GM21528 (cell line): ENCODE measurements around the gene GAS2L3.

Experiments
- ATAC-seq: cut with Tn5 transposase; IDR thresholded peaks from one replicate; pipeline ENCODE4 v1.9.1; 2021; ENCODE audit warnings: mild to moderate bottlenecking, moderate library complexity; ENCODE audit not compliant: unreplicated experiment, low FRiP score

Gene GAS2L3

GRCh38 chr12:100656856-100657255, 83.4 kb downstream of the GAS2L3 start:
- ATAC-seq = no peak

- no peak for ATAC-seq
Observed at GRCh38 chr12:100661300-100661951, 87.9 kb downstream of the GAS2L3 start.

DNA sequence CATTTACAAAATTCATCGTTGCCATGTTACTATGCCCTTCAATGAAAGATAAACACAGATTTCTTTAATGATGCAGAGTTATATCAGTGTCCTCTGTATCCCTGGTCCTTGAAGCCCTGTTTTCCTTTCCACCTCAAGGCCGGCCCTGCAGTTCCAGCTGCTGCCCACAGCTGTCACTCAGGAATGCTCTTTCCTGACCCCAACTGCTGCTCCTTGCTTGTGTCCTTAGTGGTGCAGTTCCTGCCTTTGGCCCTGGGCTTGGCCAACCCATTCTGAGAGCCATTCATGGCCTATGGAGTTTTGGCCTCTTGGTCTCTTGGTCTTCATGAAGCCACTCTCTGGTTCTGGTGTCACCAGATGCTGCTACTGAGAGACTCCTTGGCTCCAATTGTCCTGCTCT, 93.1 kb downstream of the GAS2L3 start:
- ATAC-seq = no peak

DNA sequence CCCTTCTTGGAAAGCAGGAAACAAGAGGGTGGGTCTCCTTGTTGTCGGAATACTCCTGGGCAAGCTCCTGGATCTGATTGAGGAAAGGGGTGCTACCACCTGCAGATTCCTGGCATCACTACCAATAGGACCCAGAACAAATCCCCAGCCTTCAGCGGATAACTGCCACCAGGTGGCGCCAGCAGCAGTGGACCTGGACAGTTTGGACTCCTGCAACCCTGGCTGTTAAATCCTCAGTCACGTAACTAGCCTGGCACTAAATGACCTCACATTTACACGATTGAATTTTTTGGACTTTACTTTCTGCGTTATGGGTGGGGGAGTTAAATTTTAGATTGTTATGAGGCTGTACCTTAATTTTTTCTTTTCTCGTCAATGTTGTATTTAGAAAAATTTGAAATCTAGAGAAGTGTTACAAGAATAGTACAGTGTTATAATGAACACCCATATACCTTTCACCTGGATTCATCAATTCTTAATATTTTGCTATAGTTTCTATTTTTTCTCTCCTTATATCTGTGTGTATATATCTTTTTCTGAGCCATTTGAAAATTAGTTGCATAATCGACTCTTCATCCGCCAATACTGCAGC, 95.6 kb downstream of the GAS2L3 start:
- peak; percentile 62 for ATAC-seq

- ATAC-seq = no peak
Observed at GRCh38 chr12:100669922-100670321, 96.4 kb downstream of the GAS2L3 start.

DNA sequence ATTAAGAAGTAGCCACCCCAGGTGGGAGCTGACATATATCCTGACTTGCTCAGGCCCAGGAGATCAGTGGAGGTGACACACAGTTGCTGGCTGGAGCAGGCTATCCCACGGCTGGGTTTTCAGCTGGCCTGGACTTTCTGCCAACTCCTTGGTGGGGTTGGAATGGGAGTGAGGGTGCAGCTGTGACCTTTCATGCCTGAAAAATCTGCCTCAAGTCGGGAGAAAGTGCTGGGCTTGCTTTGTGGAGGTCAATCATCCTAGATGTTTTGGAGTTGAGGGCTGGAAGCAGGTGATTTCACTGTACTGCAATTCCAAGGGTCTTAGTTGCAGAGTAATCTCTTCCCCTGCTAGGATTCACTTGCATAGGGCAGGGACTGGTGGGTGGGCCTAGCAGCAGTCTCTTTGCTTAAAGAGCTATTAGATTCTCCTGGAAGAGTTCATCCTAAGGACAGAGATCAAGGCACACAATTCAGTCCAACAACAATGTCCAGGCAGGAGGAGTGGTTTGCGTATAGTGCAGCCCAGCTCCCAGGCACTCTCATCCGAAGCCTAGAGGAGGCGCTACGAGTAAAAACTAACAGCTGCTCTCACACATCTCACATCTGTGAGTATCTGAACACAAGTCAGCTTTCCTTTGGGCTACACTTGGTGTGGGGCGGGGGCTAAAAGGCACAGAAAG, 98.1 kb downstream of the GAS2L3 start:
- no peak for ATAC-seq

GRCh38 chr12:100672075-100672592, 98.7 kb downstream of the GAS2L3 start:
- ATAC-seq = peak; percentile 67

DNA sequence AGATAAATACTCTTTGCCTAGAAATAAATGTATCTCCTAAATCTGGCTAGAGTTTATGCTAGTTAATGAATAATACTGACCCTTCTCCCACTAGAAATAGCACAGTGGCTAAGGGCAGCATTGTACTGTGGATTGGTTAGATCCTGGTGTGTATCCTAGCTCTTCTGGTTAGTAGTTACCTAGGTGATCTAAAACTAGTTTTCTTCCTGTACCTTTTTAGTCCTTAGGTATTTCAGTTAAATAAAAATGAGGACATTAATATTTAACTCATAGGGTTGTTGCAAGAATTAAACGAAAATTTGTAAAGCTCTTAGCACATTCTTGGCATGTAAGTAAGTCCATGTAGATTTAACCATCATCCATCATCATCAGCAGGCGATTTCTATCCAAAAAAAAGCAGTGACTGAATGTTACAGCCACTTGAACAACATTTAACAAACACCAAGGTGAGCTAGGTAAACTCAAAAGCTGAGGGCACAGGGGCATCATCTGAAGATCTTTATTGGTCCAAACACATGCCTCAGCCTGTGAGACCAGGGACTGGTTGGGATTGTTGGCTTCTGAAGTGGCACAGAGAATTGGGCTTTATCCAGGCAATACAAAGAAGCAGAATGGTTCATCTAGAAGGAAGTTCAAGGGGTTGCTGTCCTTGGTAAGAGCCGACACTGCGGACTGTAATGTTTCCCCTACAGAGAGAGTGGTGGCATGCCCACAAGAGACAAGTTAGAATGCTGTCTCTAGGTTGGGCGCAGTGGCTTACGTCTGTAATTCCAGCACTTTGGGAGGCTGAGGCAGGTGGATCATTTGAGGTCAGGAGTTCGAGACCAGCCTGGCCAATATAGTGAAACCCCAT, 100.8 kb downstream of the GAS2L3 start:
- ATAC-seq = no peak
